ENCODE measurements around the gene PRRG4. TPM values are rescaled to one million over a fixed set of nuclear protein-coding genes. Genes with fewer than 3 reads are reported as not detected.

The PRRG4 gene
- total RNA-seq, 2 donors from 2014 or later = 2.9 to 3.7 TPM

DNA sequence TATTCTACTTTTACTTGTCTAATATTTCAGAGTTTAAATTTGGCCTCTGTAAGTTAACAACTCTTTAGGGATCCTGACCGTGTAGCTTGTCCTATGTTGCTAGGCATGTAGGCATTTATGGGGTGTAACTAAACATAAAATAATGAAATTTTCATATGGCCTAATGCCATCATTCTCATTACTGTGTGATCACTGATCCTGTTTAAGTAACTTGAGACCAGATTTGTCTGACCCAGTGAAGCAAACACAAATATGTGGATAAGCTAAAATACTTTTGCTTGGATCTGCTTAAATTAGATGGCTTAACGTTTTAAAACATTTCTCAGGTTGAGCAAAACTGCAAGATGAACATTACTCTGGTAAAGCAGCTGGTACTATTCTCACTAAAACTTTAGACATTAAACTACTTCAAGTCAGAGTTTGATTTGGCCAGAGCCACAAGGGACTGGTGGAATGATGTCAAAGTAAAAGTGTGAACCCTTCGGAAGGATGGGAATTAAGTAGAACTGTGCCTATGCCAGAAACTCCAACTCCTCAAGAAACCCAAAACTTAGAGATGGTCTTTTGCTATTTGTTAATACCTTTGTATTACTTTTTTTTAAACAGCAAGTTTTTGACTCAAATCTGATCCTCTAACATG is 75.4 kb downstream of the PRRG4 start:
- no peaks in the 10 kb centered on the region for H3K27me3 Mint-ChIP-seq (ENCODE audit: insufficient read depth)
- no peaks in the 10 kb centered on the region for H3K27me3 ChIP-seq (ENCODE audit: control insufficient read depth, insufficient read depth, low read length, poor library complexity, severe bottlenecking)
- DNase-seq = no peak
- no peak overlapping the region for H3K27ac Mint-ChIP-seq
- no peak overlapping the region for H3K27ac ChIP-seq (ENCODE audit: low read depth, low read length)
- H3K36me3 ChIP-seq (ENCODE audit: control insufficient read depth, insufficient read depth, low read length) = no peaks in the 10 kb centered on the region
- no peaks in the 10 kb centered on the region for H3K9me3 Mint-ChIP-seq
- H3K4me3 ChIP-seq (ENCODE audit: low read length) = no peak overlapping the region
- TF ChIP-seq, protein P1, sequence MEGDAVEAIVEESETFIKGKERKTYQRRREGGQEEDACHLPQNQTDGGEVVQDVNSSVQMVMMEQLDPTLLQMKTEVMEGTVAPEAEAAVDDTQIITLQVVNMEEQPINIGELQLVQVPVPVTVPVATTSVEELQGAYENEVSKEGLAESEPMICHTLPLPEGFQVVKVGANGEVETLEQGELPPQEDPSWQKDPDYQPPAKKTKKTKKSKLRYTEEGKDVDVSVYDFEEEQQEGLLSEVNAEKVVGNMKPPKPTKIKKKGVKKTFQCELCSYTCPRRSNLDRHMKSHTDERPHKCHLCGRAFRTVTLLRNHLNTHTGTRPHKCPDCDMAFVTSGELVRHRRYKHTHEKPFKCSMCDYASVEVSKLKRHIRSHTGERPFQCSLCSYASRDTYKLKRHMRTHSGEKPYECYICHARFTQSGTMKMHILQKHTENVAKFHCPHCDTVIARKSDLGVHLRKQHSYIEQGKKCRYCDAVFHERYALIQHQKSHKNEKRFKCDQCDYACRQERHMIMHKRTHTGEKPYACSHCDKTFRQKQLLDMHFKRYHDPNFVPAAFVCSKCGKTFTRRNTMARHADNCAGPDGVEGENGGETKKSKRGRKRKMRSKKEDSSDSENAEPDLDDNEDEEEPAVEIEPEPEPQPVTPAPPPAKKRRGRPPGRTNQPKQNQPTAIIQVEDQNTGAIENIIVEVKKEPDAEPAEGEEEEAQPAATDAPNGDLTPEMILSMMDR (conservative IDR thresholded peaks at IDR 0.05) = no peak
- H3K4me1 ChIP-seq (ENCODE audit: control insufficient read depth, insufficient read depth, low read length) = no peaks in the 10 kb centered on the region
- peaks cover 21% of the 10 kb centered on the region for H3K36me3 Mint-ChIP-seq (ENCODE audit: low read depth)
- WGBS, 2 experiments (ENCODE audit: insufficient coverage in 1 of 2, insufficient read length in 1 of 2) = 83 to 91% methylated on average over 1 to 3 of the region's 3 CpGs
- H3K9ac ChIP-seq (ENCODE audit: extremely low read depth, low read length, poor library complexity, severe bottlenecking) = no peak overlapping the region
- H3K4me1 Mint-ChIP-seq = peaks cover 30% of the 10 kb centered on the region
- H3K4me3 Mint-ChIP-seq = no peak overlapping the region
- no peaks in the 10 kb centered on the region for H3K9me3 ChIP-seq (ENCODE audit: control insufficient read depth, low read length)

Other genes starting within 250 kb of the PRRG4 start
- gene EIF3M, start 246.1 kb upstream of the PRRG4 start, total RNA-seq = 100 to 1,000 TPM; 237 to 269 TPM
- gene CCDC73, start 35.3 kb upstream of the PRRG4 start, total RNA-seq = not detected
- gene QSER1, start 62.9 kb downstream of the PRRG4 start, total RNA-seq = 10 to 100 TPM; 66.5 to 82.0 TPM
- 10 to 100 TPM in 1 of 2 donors, 1 to 10 TPM in 1; 7.7 to 11.4 TPM for gene DEPDC7, start 186.0 kb downstream of the PRRG4 start, total RNA-seq
- gene TCP11L1, start 209.6 kb downstream of the PRRG4 start, total RNA-seq = 10 to 100 TPM; 54.0 to 63.7 TPM

Measured in endodermal cell (in vitro differentiated cells).